ENCODE measurements around the gene GDPD3. TPM values are rescaled to one million over a fixed set of nuclear protein-coding genes. Genes with fewer than 3 reads are reported as not detected.

GDPD3 gene
- total RNA-seq, 1 donor from 2014 or later, result 2.2 TPM

Other genes with a start within 250 kb of the GDPD3 start
- gene SEZ6L2, start 214.0 kb downstream of the GDPD3 start, total RNA-seq, result 10.9 to 17.0 TPM (median 16.3 TPM) in 3 replicates
- 2.4 to 3.2 TPM (median 2.9 TPM) in 3 replicates for gene ASPHD1, start 213.0 kb downstream of the GDPD3 start, total RNA-seq
- 19.3 to 21.1 TPM (median 20.3 TPM) in 3 replicates for gene KCTD13, start 187.3 kb downstream of the GDPD3 start, total RNA-seq
- 111 to 122 TPM (median 120 TPM) in 3 replicates for gene TMEM219, start 151.5 kb downstream of the GDPD3 start, total RNA-seq
- 50.0 to 56.6 TPM (median 50.1 TPM) in 3 replicates for gene TAOK2, start 139.7 kb downstream of the GDPD3 start, total RNA-seq
- 8.4 to 14.0 TPM (median 9.9 TPM) in 3 replicates for gene HIRIP3, start 117.9 kb downstream of the GDPD3 start, total RNA-seq
- gene INO80E, start 117.3 kb downstream of the GDPD3 start, total RNA-seq, result 57.1 to 68.5 TPM (median 64.6 TPM) in 3 replicates
- gene DOC2A, start 102.5 kb downstream of the GDPD3 start, total RNA-seq, result 0.15 to 0.29 TPM in 2 of 3 replicates, not detected in the other
- not detected in 3 replicates for gene C16orf92, start 90.3 kb downstream of the GDPD3 start, total RNA-seq
- 0.28 to 0.77 TPM (median 0.44 TPM) in 3 replicates for gene TLCD3B, start 82.3 kb downstream of the GDPD3 start, total RNA-seq
- gene ALDOA, start 47.8 kb downstream of the GDPD3 start, total RNA-seq, result 865 to 1,101 TPM (median 1,094 TPM) in 3 replicates
- gene PPP4C, start 37.5 kb downstream of the GDPD3 start, total RNA-seq, result 81.0 to 90.3 TPM (median 84.7 TPM) in 3 replicates
- 0.34 to 0.59 TPM (median 0.55 TPM) in 3 replicates for gene TBX6, start 21.6 kb downstream of the GDPD3 start, total RNA-seq
- 23.3 to 31.9 TPM (median 28.1 TPM) in 3 replicates for gene YPEL3, start 17.3 kb downstream of the GDPD3 start, total RNA-seq
- 40.9 to 42.0 TPM (median 41.9 TPM) in 3 replicates for gene MAPK3, start 9.7 kb upstream of the GDPD3 start, total RNA-seq
- gene CORO1A, start 70.1 kb upstream of the GDPD3 start, total RNA-seq, result 2.2 to 3.0 TPM (median 2.9 TPM) in 3 replicates
- 86.5 to 101 TPM (median 97.5 TPM) in 3 replicates for gene BOLA2B, start 80.1 kb upstream of the GDPD3 start, total RNA-seq
- 16.1 to 44.4 TPM (median 36.9 TPM) in 3 replicates for gene SLX1A, start 80.3 kb upstream of the GDPD3 start, total RNA-seq
- 14.1 to 16.6 TPM (median 14.7 TPM) in 3 replicates for gene SULT1A3, start 85.7 kb upstream of the GDPD3 start, total RNA-seq
- 5.6 to 9.9 TPM (median 9.8 TPM) in 3 replicates for gene NPIPB13, start 134.9 kb upstream of the GDPD3 start, total RNA-seq
- 53.2 to 61.0 TPM (median 55.8 TPM) in 3 replicates for gene CD2BP2, start 241.8 kb upstream of the GDPD3 start, total RNA-seq